DND-41 (cell line): ENCODE data around the gene FOXA1.

ENCODE experiments used
- CTCF ChIP-seq: IDR thresholded peaks from 2 replicates; pipeline ENCODE4 v1.5.1; 2012; ENCODE audit warnings: borderline replicate concordance, low read length, moderate library complexity, mild to moderate bottlenecking; ENCODE audit not compliant: poor library complexity, severe bottlenecking; ENCODE audit errors: extremely low read depth
- EZH2 ChIP-seq: IDR thresholded peaks from 3 replicates; pipeline ENCODE4 v1.6.1; 2012; ENCODE audit warnings: borderline replicate concordance, low read depth, mild to moderate bottlenecking, moderate library complexity, low read length, inconsistent platforms; ENCODE audit not compliant: severe bottlenecking

- no peak for TF ChIP-seq EZH2
- TF ChIP-seq CTCF, result no peak
Measured at GRCh38 chr14:37643701-37644100, 48.7 kb upstream of the FOXA1 start.
